Esophagus muscularis mucosa (tissue), 4 donors: ENCODE results near the gene BRSK2.

Experiments
- EP300 ChIP-seq: sonication (generic); formaldehyde crosslinking; IDR thresholded peaks from one replicate; pipeline ENCODE4 v1.6.1; 2017; ENCODE audit warnings: antibody characterized with exemption
- POLR2A ChIP-seq: fragments of 450-650 bp; IDR thresholded peaks from one replicate; pipeline ENCODE4 v1.6.1; 2017; ENCODE audit warnings: antibody characterized with exemption, moderate library complexity, mild to moderate bottlenecking, low read depth
- POLR2AphosphoS5 ChIP-seq, 2 donors: sonication (generic); formaldehyde crosslinking; IDR thresholded peaks; one replicate each; pipeline ENCODE4 v1.6.1; 2017; ENCODE audit warnings: antibody characterized with exemption in 2 of 2
- TF ChIP-seq, protein P1 (sequence below), 3 experiments: fragments of 200-600 bp in 2 of 3; fragments of 450-650 bp in 1 of 3; sonication (generic) in 2 of 3; IDR thresholded peaks; one replicate each; pipeline ENCODE4 v1.5.1; 2017 to 2019; ENCODE audit warnings: antibody characterized with exemption in 3 of 3, mild to moderate bottlenecking in 2 of 3, moderate library complexity in 1 of 3

DNA sequence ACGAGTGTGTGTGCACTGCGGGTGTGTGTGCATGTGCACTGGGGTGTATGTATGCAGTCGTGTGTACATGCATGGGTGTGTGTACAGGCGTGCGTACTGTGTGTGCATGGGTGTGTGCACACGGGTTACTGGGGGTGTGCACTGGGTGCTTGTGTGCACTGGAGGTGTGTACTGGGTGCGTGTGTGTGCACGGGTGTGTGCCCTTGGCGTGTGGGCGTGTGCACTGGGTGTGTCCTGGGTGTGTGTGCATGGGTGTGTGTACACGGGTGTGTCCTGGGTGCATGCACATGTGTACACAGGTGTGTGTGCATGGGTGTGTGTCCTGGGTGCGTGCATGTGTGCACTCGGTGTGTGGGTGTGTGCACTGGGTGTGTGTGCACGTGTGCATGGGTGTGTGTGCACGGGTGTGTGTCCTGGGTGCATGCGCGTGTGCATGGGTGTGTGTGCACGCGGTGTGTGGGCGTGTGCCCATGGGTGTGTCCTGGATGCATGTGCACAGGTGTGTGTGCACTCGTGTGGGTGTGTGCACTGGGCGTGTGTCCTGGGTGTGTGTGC, 39.1 kb downstream of the BRSK2 start:
- TF ChIP-seq, protein P1, sequence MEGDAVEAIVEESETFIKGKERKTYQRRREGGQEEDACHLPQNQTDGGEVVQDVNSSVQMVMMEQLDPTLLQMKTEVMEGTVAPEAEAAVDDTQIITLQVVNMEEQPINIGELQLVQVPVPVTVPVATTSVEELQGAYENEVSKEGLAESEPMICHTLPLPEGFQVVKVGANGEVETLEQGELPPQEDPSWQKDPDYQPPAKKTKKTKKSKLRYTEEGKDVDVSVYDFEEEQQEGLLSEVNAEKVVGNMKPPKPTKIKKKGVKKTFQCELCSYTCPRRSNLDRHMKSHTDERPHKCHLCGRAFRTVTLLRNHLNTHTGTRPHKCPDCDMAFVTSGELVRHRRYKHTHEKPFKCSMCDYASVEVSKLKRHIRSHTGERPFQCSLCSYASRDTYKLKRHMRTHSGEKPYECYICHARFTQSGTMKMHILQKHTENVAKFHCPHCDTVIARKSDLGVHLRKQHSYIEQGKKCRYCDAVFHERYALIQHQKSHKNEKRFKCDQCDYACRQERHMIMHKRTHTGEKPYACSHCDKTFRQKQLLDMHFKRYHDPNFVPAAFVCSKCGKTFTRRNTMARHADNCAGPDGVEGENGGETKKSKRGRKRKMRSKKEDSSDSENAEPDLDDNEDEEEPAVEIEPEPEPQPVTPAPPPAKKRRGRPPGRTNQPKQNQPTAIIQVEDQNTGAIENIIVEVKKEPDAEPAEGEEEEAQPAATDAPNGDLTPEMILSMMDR (IDR thresholded peaks at IDR 0.05), result no peak
- no peak for TF ChIP-seq POLR2A
- TF ChIP-seq POLR2AphosphoS5 (IDR thresholded peaks at IDR 0.05), result no peak
- no peak for TF ChIP-seq EP300
